Left kidney (tissue), 2 donors: ENCODE data around the gene ZNF440. TPM values are rescaled to one million over a fixed set of nuclear protein-coding genes. Genes with fewer than 3 reads are reported as not detected.

Experiments
- DNase-seq: peaks from one replicate; pipeline ENCODE4 v3.0.0-alpha.2; 2013
- polyA plus RNA-seq: library from polyadenylated mRNA; unstranded; fragments of 120-200 nt; gene quantifications from one replicate; pipeline ENCODE4 v1.2.1, GENCODE V29; 2013; ENCODE audit not compliant: insufficient read length

Gene ZNF440
- polyA plus RNA-seq, 1 donor, result 28.8 TPM

DNA sequence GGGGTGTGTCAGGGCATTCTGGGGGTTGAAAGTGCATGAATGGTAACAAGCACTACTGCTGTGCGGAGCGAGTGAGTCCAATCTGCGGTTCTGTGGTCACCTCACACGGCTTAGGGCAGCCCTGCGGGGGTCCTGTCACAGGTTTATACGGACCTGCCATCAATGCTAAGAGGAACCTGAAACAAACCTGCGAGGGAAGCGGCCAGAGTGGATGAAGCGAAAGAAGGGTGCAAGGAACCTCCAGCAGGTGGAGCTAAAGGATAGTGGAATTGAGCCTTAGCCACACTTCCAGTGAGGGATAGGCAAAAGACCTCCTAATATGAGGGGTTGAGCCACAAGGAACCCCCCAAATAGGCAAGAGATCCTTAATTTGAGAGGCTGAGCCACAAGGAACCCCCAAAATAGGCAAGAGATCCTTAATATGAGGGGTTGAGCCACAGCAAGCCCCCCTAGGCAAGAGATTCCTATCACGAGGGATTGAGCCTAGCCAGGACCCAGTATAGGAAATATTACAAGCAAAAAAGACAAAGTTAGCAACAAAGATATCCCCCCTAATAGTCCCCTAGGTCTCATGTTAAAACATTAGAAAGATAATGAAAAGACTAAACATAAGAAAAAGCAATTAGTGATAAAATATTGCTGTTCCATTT, 67.2 kb downstream of the ZNF440 start:
- peak; percentile 77 for DNase-seq

- no peak for DNase-seq
Measured at GRCh38 chr19:11882606-11883005, 68.5 kb downstream of the ZNF440 start.

Other genes with a start within 250 kb of the ZNF440 start
- 10.0 TPM for gene ACP5, start 236.6 kb upstream of the ZNF440 start, polyA plus RNA-seq
- 43.4 TPM for gene ZNF627, start 216.8 kb upstream of the ZNF440 start, polyA plus RNA-seq
- gene ZNF823, start 75.3 kb upstream of the ZNF440 start, polyA plus RNA-seq, result 13.4 TPM
- gene ZNF441, start 47.3 kb upstream of the ZNF440 start, polyA plus RNA-seq, result 18.3 TPM
- gene ZNF491, start 15.8 kb upstream of the ZNF440 start, polyA plus RNA-seq, result 7.4 TPM
- gene ZNF439, start 34.5 kb downstream of the ZNF440 start, polyA plus RNA-seq, result 34.7 TPM
- gene ZNF69, start 73.5 kb downstream of the ZNF440 start, polyA plus RNA-seq, result 32.2 TPM
- 29.6 TPM for gene ZNF700, start 110.8 kb downstream of the ZNF440 start, polyA plus RNA-seq
- gene ZNF763, start 150.8 kb downstream of the ZNF440 start, polyA plus RNA-seq, result 13.4 TPM
- gene ZNF433, start 221.4 kb downstream of the ZNF440 start, polyA plus RNA-seq, result 23.1 TPM
- 2.8 TPM for gene ZNF878, start 238.7 kb downstream of the ZNF440 start, polyA plus RNA-seq